ENCODE measurements around the gene CCSER1. TPM values are rescaled to one million over a fixed set of nuclear protein-coding genes. Genes with fewer than 3 reads are reported as not detected.

Gene CCSER1
- polyA plus RNA-seq, 3 donors: 0.09 to 0.75 (median 0.13) TPM

DNA sequence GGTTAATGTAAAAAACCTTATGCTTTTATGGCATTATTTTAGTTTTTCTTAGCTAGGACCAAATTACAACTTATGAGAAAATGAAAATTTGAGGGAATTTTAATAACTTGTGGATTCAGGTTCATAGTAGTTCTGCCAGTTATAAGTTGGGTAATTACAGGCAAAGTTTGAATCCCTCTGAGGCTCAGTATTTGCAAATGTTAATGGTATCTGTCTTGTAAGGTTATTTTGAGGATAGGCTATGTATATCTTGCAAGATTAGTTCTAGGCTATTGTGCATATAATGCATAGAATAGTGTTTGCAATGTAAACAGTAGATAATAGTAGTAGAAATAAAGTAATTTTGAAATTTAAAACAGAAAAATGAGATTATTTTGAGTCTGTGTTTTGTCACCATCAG lies 44.7 kb upstream of the CCSER1 start:
- Histone ChIP-seq H3K27me3 (ENCODE audit: control insufficient read depth in 2 of 2, insufficient read depth in 2 of 2, low read length in 2 of 2) (no peaks in the 10 kb centered on the region), H3K4me1 (ENCODE audit: control insufficient read depth in 1 of 2, insufficient read depth in 2 of 2, low read length in 2 of 2) (peaks cover 10 to 14% of the 10 kb centered on the region in 2 donors), H3K9ac (ENCODE audit: insufficient read depth, low read length, poor library complexity, severe bottlenecking) (no peak overlapping the region), H3K79me2 (ENCODE audit: insufficient read depth, low read length) (no peaks in the 10 kb centered on the region), H3K4me3 (replicated peaks in 1 of 3; ENCODE audit: low read depth in 2 of 3, low read length in 3 of 3) (no peak overlapping the region), H4K20me1 (ENCODE audit: insufficient read depth, low read length) (no peaks in the 10 kb centered on the region), H3K9me3 (replicated peaks in 1 of 2; ENCODE audit: control insufficient read depth in 1 of 2, insufficient read depth in 1 of 2, low read length in 2 of 2) (no peaks in the 10 kb centered on the region), H3K4me2 (replicated peaks; ENCODE audit: extremely low read depth, low read length, poor library complexity, severe bottlenecking) (no peak overlapping the region), H2AFZ (ENCODE audit: insufficient read depth, low read depth, low read length, poor library complexity, severe bottlenecking) (no peak overlapping the region), H3K36me3 (replicated peaks in 1 of 2; ENCODE audit: control insufficient read depth in 1 of 2, insufficient read depth in 2 of 2, low read length in 2 of 2) (no peaks in the 10 kb centered on the region), H3K27ac (ENCODE audit: low read depth in 1 of 2, low read length in 2 of 2) (no peak overlapping the region)
- no peak overlapping the region for H3K27ac Mint-ChIP-seq
- H3K4me3 Mint-ChIP-seq: no peak overlapping the region
- TF ChIP-seq CTCF (IDR thresholded peaks at IDR 0.05): no peak
- no peak for DNase-seq
- H3K27me3 Mint-ChIP-seq (ENCODE audit: low read depth in 3 of 3): no peaks in the 10 kb centered on the region
- intact Hi-C loops (cut with micrococcal nuclease): no loop called here
- H3K9me3 Mint-ChIP-seq: peaks cover 0 to 2% (median 0%) of the 10 kb centered on the region in 7 donors
- peaks cover 9% of the 10 kb centered on the region for H3K4me1 Mint-ChIP-seq
- H3K36me3 Mint-ChIP-seq: no peaks in the 10 kb centered on the region

- H3K4me3 Mint-ChIP-seq: no peak overlapping the region
- H3K27ac ChIP-seq (ENCODE audit: low read depth in 1 of 2, low read length in 2 of 2): no peak overlapping the region
- no peak for TF ChIP-seq CTCF (IDR thresholded peaks at IDR 0.05)
- H3K36me3 ChIP-seq (replicated peaks in 1 of 2; ENCODE audit: control insufficient read depth in 1 of 2, insufficient read depth in 2 of 2, low read length in 2 of 2): no peaks in the 10 kb centered on the region
- no peaks in the 10 kb centered on the region for H4K20me1 ChIP-seq (ENCODE audit: insufficient read depth, low read length)
- no peak overlapping the region for H2AFZ ChIP-seq (ENCODE audit: insufficient read depth, low read depth, low read length, poor library complexity, severe bottlenecking)
- no peak overlapping the region for H3K4me3 ChIP-seq (replicated peaks in 1 of 3; ENCODE audit: low read depth in 2 of 3, low read length in 3 of 3)
- H3K9me3 ChIP-seq (replicated peaks in 1 of 2; ENCODE audit: control insufficient read depth in 1 of 2, insufficient read depth in 1 of 2, low read length in 2 of 2): no peaks in the 10 kb centered on the region
- no peak for DNase-seq
- 100% methylated on average over 1 of the region's 3 CpGs for WGBS (ENCODE audit: insufficient coverage)
- no peak overlapping the region for H3K9ac ChIP-seq (ENCODE audit: insufficient read depth, low read length, poor library complexity, severe bottlenecking)
- no peaks in the 10 kb centered on the region for H3K36me3 Mint-ChIP-seq
- no peaks in the 10 kb centered on the region for H3K27me3 ChIP-seq (ENCODE audit: control insufficient read depth in 2 of 2, insufficient read depth in 2 of 2, low read length in 2 of 2)
- no peaks in the 10 kb centered on the region for H3K79me2 ChIP-seq (ENCODE audit: insufficient read depth, low read length)
- no peak overlapping the region for H3K4me2 ChIP-seq (replicated peaks; ENCODE audit: extremely low read depth, low read length, poor library complexity, severe bottlenecking)
- intact Hi-C loops (cut with micrococcal nuclease): no loop called here
- H3K27me3 Mint-ChIP-seq (ENCODE audit: low read depth in 3 of 3): no peaks in the 10 kb centered on the region
- H3K4me1 ChIP-seq (ENCODE audit: control insufficient read depth in 1 of 2, insufficient read depth in 2 of 2, low read length in 2 of 2): peaks cover under 1% of the 10 kb centered on the region in 2 donors
- peaks cover 0 to 2% (median 0%) of the 10 kb centered on the region in 7 donors for H3K9me3 Mint-ChIP-seq
- H3K27ac Mint-ChIP-seq: no peak overlapping the region
- peaks cover under 1% of the 10 kb centered on the region for H3K4me1 Mint-ChIP-seq
These were observed 42.8 kb upstream of the CCSER1 start for GRCh38 chr4:90084277-90084966.

Data from CD14-positive monocyte (primary cell).